ENCODE data around the gene ORM1. TPM values are rescaled to one million over a fixed set of nuclear protein-coding genes. Genes with fewer than 3 reads are reported as not detected.
A peak's percentile ranks its signal among the peaks of the same experiment; 100 is the strongest.

The ORM1 gene
- total and polyA plus RNA-seq, 12 donors: 2.9 to 26.0 (median 5.1) TPM; not detected in 1

- WGBS, 4 donors: 71 to 92% (median 90%) methylated on average over 6 to 7 of the region's 7 CpGs
- Histone ChIP-seq H3K27ac (no peak overlapping the region), H3K4me1 (replicated peaks in 1 of 2) (peaks cover 6 to 7% of the 10 kb centered on the region in 2 donors), H3K27me3 (no peaks in the 10 kb centered on the region), H3K4me3 (no peak overlapping the region), H3K36me3 (replicated peaks in 1 of 2) (peaks cover 0 to 97% of the 10 kb centered on the region in 2 donors), H3K9me3 (replicated peaks in 1 of 3) (no peaks in the 10 kb centered on the region)
- intact Hi-C loops (cut with DNase I): loop anchor here (10.0 kb wide), 3 partner anchors 49 to 309 kb away; partner anchors contain the start of genes TEX53 (in 1 of the 2) and WHRN (in 1 of the 2)
- DNase-seq: no peak
- no peak for TF ChIP-seq POLR2A (IDR thresholded peaks at IDR 0.05)
- TF ChIP-seq CTCF (IDR thresholded peaks at IDR 0.05): no peak
Observed at GRCh38 chr9:114345493-114346065, 22.7 kb downstream of the ORM1 start.

GRCh38 chr9:114346146-114346545 is 23.2 kb downstream of the ORM1 start:
- H3K27me3 ChIP-seq: no peaks in the 10 kb centered on the region
- peaks cover 0 to 97% of the 10 kb centered on the region in 2 donors for H3K36me3 ChIP-seq (replicated peaks in 1 of 2)
- no peak overlapping the region for H3K4me3 ChIP-seq
- DNase-seq: peak in 4 of 7 donors; percentile 29 to 60 (median 40)
- WGBS, 4 donors: 56 to 79% (median 63%) methylated on average over 2 to 11 of the region's 11 CpGs
- H3K4me1 ChIP-seq (replicated peaks in 1 of 2): peaks cover 6 to 7% of the 10 kb centered on the region in 2 donors
- no peaks in the 10 kb centered on the region for H3K9me3 ChIP-seq (replicated peaks in 1 of 3)
- no peak for TF ChIP-seq POLR2A (IDR thresholded peaks at IDR 0.05)
- TF ChIP-seq CTCF (IDR thresholded peaks at IDR 0.05): no peak
- intact Hi-C loops (cut with DNase I): loop anchor here (10.0 kb wide), 3 partner anchors 49 to 309 kb away; partner anchors contain the start of genes TEX53 (in 1 of the 2) and WHRN (in 1 of the 2)
- peak overlapping the region in 1 of 5 donors; percentile 29 for H3K27ac ChIP-seq

GRCh38 chr9:114347675-114348074 is 24.8 kb downstream of the ORM1 start:
- Histone ChIP-seq H3K36me3 (replicated peaks in 1 of 2) (peaks cover 0 to 97% of the 10 kb centered on the region in 2 donors), H3K4me1 (replicated peaks in 1 of 2) (peaks cover 6 to 7% of the 10 kb centered on the region in 2 donors), H3K27me3 (no peaks in the 10 kb centered on the region), H3K4me3 (no peak overlapping the region), H3K9me3 (replicated peaks in 1 of 3) (no peaks in the 10 kb centered on the region), H3K27ac (no peak overlapping the region)
- DNase-seq: no peak
- intact Hi-C loops (cut with DNase I): loop anchor here (10.0 kb wide), 3 partner anchors 47 to 307 kb away; partner anchors contain the start of genes TEX53 (in 1 of the 2) and WHRN (in 1 of the 2)
- TF ChIP-seq POLR2A (IDR thresholded peaks at IDR 0.05): no peak
- TF ChIP-seq CTCF (IDR thresholded peaks at IDR 0.05): no peak
- 83 to 95% (median 88%) methylated on average over 4 to 15 of the region's 15 CpGs for WGBS, 4 donors

- WGBS, 4 donors: 60 to 77% (median 73%) methylated on average over 7 to 12 of the region's 12 CpGs
- intact Hi-C loops (cut with DNase I): loop anchor here (10.0 kb wide), 3 partner anchors 46 to 306 kb away; partner anchors contain the start of genes TEX53 (in 1 of the 2) and WHRN (in 1 of the 2)
- peaks cover 6 to 7% of the 10 kb centered on the region in 2 donors for H3K4me1 ChIP-seq (replicated peaks in 1 of 2)
Observed at GRCh38 chr9:114348261-114348905, 25.5 kb downstream of the ORM1 start.

More at GRCh38 chr9:114348261-114348905, 25.5 kb downstream of the ORM1 start:
- no peaks in the 10 kb centered on the region for H3K9me3 ChIP-seq (replicated peaks in 1 of 3)
- DNase-seq: no peak
- peaks cover 0 to 96% of the 10 kb centered on the region in 2 donors for H3K36me3 ChIP-seq (replicated peaks in 1 of 2)
- no peak overlapping the region for H3K4me3 ChIP-seq
- H3K27me3 ChIP-seq: no peaks in the 10 kb centered on the region
- peak overlapping the region in 3 of 5 donors; percentile 63 to 85 (median 68) for H3K27ac ChIP-seq
- TF ChIP-seq CTCF (IDR thresholded peaks at IDR 0.05) (no peak), POLR2A (IDR thresholded peaks at IDR 0.05) (no peak)

Data from adrenal gland (tissue), 12 donors.